HG03442 (cell line): ENCODE results near the gene FAM184B.
"Not testable (repeated sequence)": the region's sequence is repeated elsewhere in the genome, so short reads cannot be mapped to it uniquely, and the experiment has no call there.

Source experiments
- ATAC-seq: cut with Tn5 transposase; IDR thresholded peaks from one replicate; pipeline ENCODE4 v1.9.1; 2021; ENCODE audit warnings: mild to moderate bottlenecking, moderate library complexity; ENCODE audit not compliant: unreplicated experiment

FAM184B gene

GRCh38 chr4:17690135-17690534 is 91.3 kb downstream of the FAM184B start:
- no peak for ATAC-seq

GRCh38 chr4:17688011-17688441 is 93.4 kb downstream of the FAM184B start:
- no peak for ATAC-seq

GRCh38 chr4:17687237-17687857 is 94.1 kb downstream of the FAM184B start:
- no peak for ATAC-seq

GRCh38 chr4:17684648-17685047 is 96.8 kb downstream of the FAM184B start:
- not testable (repeated sequence) for ATAC-seq

- no peak for ATAC-seq
These were observed 99.2 kb downstream of the FAM184B start for GRCh38 chr4:17682222-17682566.

GRCh38 chr4:17681281-17682221 is 99.9 kb downstream of the FAM184B start:
- ATAC-seq: no peak

GRCh38 chr4:17680559-17681280 is 100.7 kb downstream of the FAM184B start:
- no peak for ATAC-seq

- no peak for ATAC-seq
These were observed 111.0 kb downstream of the FAM184B start for GRCh38 chr4:17670423-17670822.

- ATAC-seq: no peak
These were observed 113.7 kb downstream of the FAM184B start for GRCh38 chr4:17667653-17668201.

GRCh38 chr4:17667253-17667652 is 114.2 kb downstream of the FAM184B start:
- no peak for ATAC-seq

GRCh38 chr4:17665852-17666251 is 115.6 kb downstream of the FAM184B start:
- no peak for ATAC-seq

GRCh38 chr4:17665346-17665745 is 116.1 kb downstream of the FAM184B start:
- ATAC-seq: no peak

- peak; percentile 92 for ATAC-seq
These were observed 116.7 kb downstream of the FAM184B start for GRCh38 chr4:17664755-17665154.

- no peak for ATAC-seq
These were observed 118.7 kb downstream of the FAM184B start for GRCh38 chr4:17662694-17663093.

- not testable (repeated sequence) for ATAC-seq
These were observed 122.2 kb downstream of the FAM184B start for GRCh38 chr4:17659196-17659595.

- ATAC-seq: no peak
These were observed 123.6 kb downstream of the FAM184B start for GRCh38 chr4:17657849-17658248.

GRCh38 chr4:17657090-17657489 is 124.3 kb downstream of the FAM184B start:
- no peak for ATAC-seq

GRCh38 chr4:17654701-17655100 is 126.7 kb downstream of the FAM184B start:
- ATAC-seq: no peak

- ATAC-seq: no peak
These were observed 131.0 kb downstream of the FAM184B start for GRCh38 chr4:17650406-17650805.

GRCh38 chr4:17647927-17648326 is 133.5 kb downstream of the FAM184B start:
- ATAC-seq: no peak

GRCh38 chr4:17647176-17647806 is 134.1 kb downstream of the FAM184B start:
- no peak for ATAC-seq
